Measurements from ENCODE around the gene HJV. TPM values are rescaled to one million over a fixed set of nuclear protein-coding genes. Genes with fewer than 3 reads are reported as not detected.

The HJV gene
- total and polyA plus RNA-seq, 2 of the 13 experiments (the other 11 are each of a cell fraction or from before 2014, with no cell fraction given): 0.18 TPM; not detected in 1

DNA sequence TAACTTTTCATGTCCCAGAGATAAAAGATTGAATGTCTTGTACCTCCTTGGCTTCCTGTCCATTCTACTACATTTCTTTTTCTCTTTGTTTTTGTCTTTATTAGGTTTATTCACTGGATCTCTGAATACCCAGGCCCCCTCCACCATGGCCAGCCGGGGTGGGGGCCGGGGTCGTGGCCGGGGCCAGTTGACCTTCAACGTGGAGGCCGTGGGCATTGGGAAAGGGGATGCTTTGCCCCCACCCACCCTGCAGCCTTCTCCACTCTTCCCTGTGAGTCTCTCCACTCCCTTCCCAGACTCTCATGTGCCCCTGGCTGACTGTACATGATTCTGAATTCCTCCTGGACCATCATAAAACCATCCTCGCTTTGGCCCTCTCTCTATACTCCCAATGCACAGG, 46.8 kb downstream of the HJV start:
- Histone ChIP-seq H2AFZ (ENCODE audit: low read length) (no peak overlapping the region), H3K4me1 (ENCODE audit: insufficient read depth, low read length) (peaks cover 44% of the 10 kb centered on the region), H3K36me3 (replicated peaks in 1 of 2; ENCODE audit: control insufficient read depth in 1 of 2, insufficient read depth in 2 of 2, low read length in 2 of 2) (no peaks in the 10 kb centered on the region), H3K27ac (ENCODE audit: extremely low read length, insufficient read depth, low read length) (no peak overlapping the region), H3K9me3 (ENCODE audit: low read length) (no peaks in the 10 kb centered on the region), H4K20me1 (ENCODE audit: insufficient read depth, low read length) (no peaks in the 10 kb centered on the region), H3K27me3 (ENCODE audit: control insufficient read depth in 1 of 2, insufficient read depth in 2 of 2, low read length in 2 of 2) (no peaks in the 10 kb centered on the region), H3K4me2 (ENCODE audit: low read depth, low read length) (no peak overlapping the region), H3K9ac (ENCODE audit: insufficient read depth, low read depth, low read length) (no peak overlapping the region), H3K79me2 (ENCODE audit: insufficient read depth, low read length) (no peaks in the 10 kb centered on the region), H3K4me3 (replicated peaks in 1 of 3; ENCODE audit: insufficient read depth in 1 of 3, low read depth in 2 of 3, low read length in 3 of 3) (no peak overlapping the region)
- CTCF ChIA-PET (ENCODE audit: low intra/inter-chr PET ratio, low total read pairs): no interaction called here
- FAIRE-seq (no peak), ATAC-seq (no peak), DNase-seq (ENCODE audit: low spot score) (no peak)
- in situ Hi-C loops (cut with HindIII; ENCODE audit: extremely low pct_ligation_motif_present, low pct_unique_long_range_greater_than_20kb) (loop anchor here (5.0 kb wide), 1 partner anchor 38 kb away; no protein-coding TSS in a partner anchor), intact Hi-C loops (cut with micrococcal nuclease; ENCODE audit: unreplicated experiment) (loop anchor here (5.0 kb wide), 1 partner anchor 82 kb away; no protein-coding TSS in a partner anchor)
- TF ChIP-seq TRIM24 (CRISPR knock-in tag; IDR thresholded peaks at IDR 0.05): no peak
- TF ChIP-seq SRSF1 (optimal IDR thresholded peaks at IDR 0.05; ENCODE audit: low read depth, low read length): no peak
- TF ChIP-seq GLI4 (CRISPR knock-in tag; IDR thresholded peaks at IDR 0.05; ENCODE audit: borderline replicate concordance): no peak
- TF ChIP-seq ZNF317 (CRISPR knock-in tag; IDR thresholded peaks at IDR 0.05): no peak
- TF ChIP-seq ZNF335 (CRISPR knock-in tag; IDR thresholded peaks at IDR 0.05): no peak
- TF ChIP-seq, protein P1, sequence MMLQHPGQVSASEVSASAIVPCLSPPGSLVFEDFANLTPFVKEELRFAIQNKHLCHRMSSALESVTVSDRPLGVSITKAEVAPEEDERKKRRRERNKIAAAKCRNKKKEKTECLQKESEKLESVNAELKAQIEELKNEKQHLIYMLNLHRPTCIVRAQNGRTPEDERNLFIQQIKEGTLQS (CRISPR knock-in tag; IDR thresholded peaks at IDR 0.05): no peak
- TF ChIP-seq ZNF292 (CRISPR knock-in tag; IDR thresholded peaks at IDR 0.05; ENCODE audit: borderline replicate concordance, low read depth): no peak
- TF ChIP-seq FOXK1 (CRISPR knock-in tag; IDR thresholded peaks at IDR 0.05; ENCODE audit: borderline replicate concordance, low read depth): no peak
- TF ChIP-seq RELA (CRISPR knock-in tag; IDR thresholded peaks at IDR 0.05): no peak
- TF ChIP-seq, protein P2, sequence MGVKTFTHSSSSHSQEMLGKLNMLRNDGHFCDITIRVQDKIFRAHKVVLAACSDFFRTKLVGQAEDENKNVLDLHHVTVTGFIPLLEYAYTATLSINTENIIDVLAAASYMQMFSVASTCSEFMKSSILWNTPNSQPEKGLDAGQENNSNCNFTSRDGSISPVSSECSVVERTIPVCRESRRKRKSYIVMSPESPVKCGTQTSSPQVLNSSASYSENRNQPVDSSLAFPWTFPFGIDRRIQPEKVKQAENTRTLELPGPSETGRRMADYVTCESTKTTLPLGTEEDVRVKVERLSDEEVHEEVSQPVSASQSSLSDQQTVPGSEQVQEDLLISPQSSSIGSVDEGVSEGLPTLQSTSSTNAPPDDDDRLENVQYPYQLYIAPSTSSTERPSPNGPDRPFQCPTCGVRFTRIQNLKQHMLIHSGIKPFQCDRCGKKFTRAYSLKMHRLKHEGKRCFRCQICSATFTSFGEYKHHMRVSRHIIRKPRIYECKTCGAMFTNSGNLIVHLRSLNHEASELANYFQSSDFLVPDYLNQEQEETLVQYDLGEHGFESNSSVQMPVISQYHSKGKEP (CRISPR knock-in tag; IDR thresholded peaks at IDR 0.05): no peak
- no peak for TF ChIP-seq SNRNP70 (IDR thresholded peaks at IDR 0.05; ENCODE audit: low read depth, low read length)
- TF ChIP-seq, protein P3, sequence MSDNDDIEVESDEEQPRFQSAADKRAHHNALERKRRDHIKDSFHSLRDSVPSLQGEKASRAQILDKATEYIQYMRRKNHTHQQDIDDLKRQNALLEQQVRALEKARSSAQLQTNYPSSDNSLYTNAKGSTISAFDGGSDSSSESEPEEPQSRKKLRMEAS (IDR thresholded peaks at IDR 0.05): no peak
- TF ChIP-seq KLF11 (CRISPR knock-in tag; IDR thresholded peaks at IDR 0.05): no peak
- TF ChIP-seq, protein P4, sequence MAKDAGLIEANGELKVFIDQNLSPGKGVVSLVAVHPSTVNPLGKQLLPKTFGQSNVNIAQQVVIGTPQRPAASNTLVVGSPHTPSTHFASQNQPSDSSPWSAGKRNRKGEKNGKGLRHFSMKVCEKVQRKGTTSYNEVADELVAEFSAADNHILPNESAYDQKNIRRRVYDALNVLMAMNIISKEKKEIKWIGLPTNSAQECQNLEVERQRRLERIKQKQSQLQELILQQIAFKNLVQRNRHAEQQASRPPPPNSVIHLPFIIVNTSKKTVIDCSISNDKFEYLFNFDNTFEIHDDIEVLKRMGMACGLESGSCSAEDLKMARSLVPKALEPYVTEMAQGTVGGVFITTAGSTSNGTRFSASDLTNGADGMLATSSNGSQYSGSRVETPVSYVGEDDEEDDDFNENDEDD (CRISPR knock-in tag; IDR thresholded peaks at IDR 0.05; ENCODE audit: borderline replicate concordance): no peak
- TF ChIP-seq, protein P5, sequence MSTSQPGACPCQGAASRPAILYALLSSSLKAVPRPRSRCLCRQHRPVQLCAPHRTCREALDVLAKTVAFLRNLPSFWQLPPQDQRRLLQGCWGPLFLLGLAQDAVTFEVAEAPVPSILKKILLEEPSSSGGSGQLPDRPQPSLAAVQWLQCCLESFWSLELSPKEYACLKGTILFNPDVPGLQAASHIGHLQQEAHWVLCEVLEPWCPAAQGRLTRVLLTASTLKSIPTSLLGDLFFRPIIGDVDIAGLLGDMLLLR (CRISPR knock-in tag; IDR thresholded peaks at IDR 0.05): no peak
- TF ChIP-seq ZNF775 (CRISPR knock-in tag; IDR thresholded peaks at IDR 0.05; ENCODE audit: borderline replicate concordance): no peak
- TF ChIP-seq RFX5 (IDR thresholded peaks at IDR 0.05; ENCODE audit: low read depth, low read length): no peak
- TF ChIP-seq SCMH1 (CRISPR knock-in tag; IDR thresholded peaks at IDR 0.05; ENCODE audit: borderline replicate concordance): no peak
- no peak for TF ChIP-seq ZNF616 (CRISPR knock-in tag; IDR thresholded peaks at IDR 0.05; ENCODE audit: low read depth)
- POLR2A ChIA-PET: interaction anchor here (1.0 kb wide), 1 partner anchor 10 kb away, joined by 3 read pairs; the partner anchor contains the start of genes ANKRD34A and POLR3GL
- no TSS peak for BruUV-seq (replicated peaks)
- WGBS (ENCODE audit: low lambda C conversion rate): 89% methylated on average over 7 of the region's 7 CpGs
